AG10803 (cell line): ENCODE data around the gene ABCG4.

ENCODE experiments used
- DNase-seq: peaks from one replicate; pipeline ENCODE4 v3.0.0; 2010; ENCODE audit warnings: low read depth
- H3K4me3 ChIP-seq: 2 replicates; pipeline ENCODE4 v1.5.1; 2011; ENCODE audit warnings: mild to moderate bottlenecking, low read length, control low read depth
- TF ChIP-seq, protein P1 (sequence below): conservative IDR thresholded peaks from 2 replicates; pipeline ENCODE4 v1.5.1; 2011; ENCODE audit warnings: mild to moderate bottlenecking, low read length, control low read depth, inconsistent platforms

Gene ABCG4

DNA sequence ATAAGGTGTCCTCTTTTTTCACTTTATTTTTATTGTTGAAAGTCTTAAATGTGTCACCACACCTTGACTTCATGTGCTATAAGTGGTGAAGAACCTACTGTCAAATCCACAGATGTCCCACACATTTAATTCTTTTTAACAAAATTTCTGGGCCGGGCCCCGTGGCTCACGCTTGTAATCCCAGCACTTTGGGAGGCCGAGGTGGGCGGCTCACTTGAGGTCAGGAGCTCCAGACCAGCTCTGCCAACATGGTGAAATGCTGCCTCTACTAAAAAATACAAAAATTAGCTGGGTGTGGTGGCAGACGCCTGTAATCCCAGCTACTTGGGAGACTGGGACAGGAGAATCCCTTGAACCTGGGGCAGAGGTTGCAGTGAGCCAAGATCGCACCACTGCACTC, 60.3 kb downstream of the ABCG4 start:
- DNase-seq = no peak
- TF ChIP-seq, protein P1, sequence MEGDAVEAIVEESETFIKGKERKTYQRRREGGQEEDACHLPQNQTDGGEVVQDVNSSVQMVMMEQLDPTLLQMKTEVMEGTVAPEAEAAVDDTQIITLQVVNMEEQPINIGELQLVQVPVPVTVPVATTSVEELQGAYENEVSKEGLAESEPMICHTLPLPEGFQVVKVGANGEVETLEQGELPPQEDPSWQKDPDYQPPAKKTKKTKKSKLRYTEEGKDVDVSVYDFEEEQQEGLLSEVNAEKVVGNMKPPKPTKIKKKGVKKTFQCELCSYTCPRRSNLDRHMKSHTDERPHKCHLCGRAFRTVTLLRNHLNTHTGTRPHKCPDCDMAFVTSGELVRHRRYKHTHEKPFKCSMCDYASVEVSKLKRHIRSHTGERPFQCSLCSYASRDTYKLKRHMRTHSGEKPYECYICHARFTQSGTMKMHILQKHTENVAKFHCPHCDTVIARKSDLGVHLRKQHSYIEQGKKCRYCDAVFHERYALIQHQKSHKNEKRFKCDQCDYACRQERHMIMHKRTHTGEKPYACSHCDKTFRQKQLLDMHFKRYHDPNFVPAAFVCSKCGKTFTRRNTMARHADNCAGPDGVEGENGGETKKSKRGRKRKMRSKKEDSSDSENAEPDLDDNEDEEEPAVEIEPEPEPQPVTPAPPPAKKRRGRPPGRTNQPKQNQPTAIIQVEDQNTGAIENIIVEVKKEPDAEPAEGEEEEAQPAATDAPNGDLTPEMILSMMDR = no peak
- H3K4me3 ChIP-seq = no peak overlapping the region

DNA sequence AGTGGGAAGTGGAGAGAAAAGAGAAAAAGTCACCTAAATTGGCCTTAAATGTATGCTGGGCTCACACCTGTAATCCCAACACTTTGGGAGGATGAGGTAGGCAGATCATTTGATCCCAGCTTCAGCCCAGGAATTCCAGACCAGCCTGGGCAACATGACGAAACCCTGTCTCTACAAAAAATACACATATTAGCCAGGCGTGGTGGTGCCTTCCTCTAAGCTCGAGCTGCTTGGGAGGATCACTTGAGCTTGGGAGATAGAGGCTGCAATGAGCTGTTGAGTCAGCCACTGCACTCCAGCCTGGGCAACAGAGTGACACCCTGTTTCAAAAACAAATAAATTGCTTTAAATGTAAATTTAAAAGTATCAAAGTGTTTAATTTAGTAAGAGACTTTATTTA, 61.2 kb downstream of the ABCG4 start:
- H3K4me3 ChIP-seq = no peak overlapping the region
- TF ChIP-seq, protein P1 = no peak
- DNase-seq = no peak
